Endodermal cell (in vitro differentiated cells): ENCODE measurements around the gene PRKCQ. TPM values are rescaled to one million over a fixed set of nuclear protein-coding genes. Genes with fewer than 3 reads are reported as not detected.

Source experiments
- DNase-seq: peaks from one replicate; pipeline ENCODE4 v3.0.0-alpha.2; 2017
- H3K27ac ChIP-seq: 2 replicates; pipeline ENCODE4 v1.5.1; 2013; ENCODE audit warnings: mild to moderate bottlenecking, low read depth, low read length, moderate library complexity
- H3K27me3 ChIP-seq: 2 replicates; pipeline ENCODE4 v1.6.1; 2013; ENCODE audit warnings: mild to moderate bottlenecking, low read length, moderate library complexity; ENCODE audit not compliant: insufficient read depth, control insufficient read depth, poor library complexity, severe bottlenecking
- H3K36me3 ChIP-seq: 2 replicates; pipeline ENCODE4 v1.7.0; 2013; ENCODE audit warnings: mild to moderate bottlenecking, low read length, moderate library complexity; ENCODE audit not compliant: control insufficient read depth, insufficient read depth
- H3K4me1 ChIP-seq: one replicate; pipeline ENCODE4 v1.7.0; 2013; ENCODE audit warnings: low read length; ENCODE audit not compliant: control insufficient read depth, insufficient read depth
- H3K4me3 ChIP-seq: 2 replicates; pipeline ENCODE4 v1.5.1; 2013; ENCODE audit warnings: mild to moderate bottlenecking, low read length, moderate library complexity
- H3K9ac ChIP-seq: 2 replicates; pipeline ENCODE4 v1.6.1; 2013; ENCODE audit warnings: mild to moderate bottlenecking, low read length, moderate library complexity; ENCODE audit not compliant: poor library complexity, severe bottlenecking; ENCODE audit errors: extremely low read depth
- H3K9me3 ChIP-seq: 2 replicates; pipeline ENCODE4 v1.6.1; 2013; ENCODE audit warnings: mild to moderate bottlenecking, low read length, moderate library complexity; ENCODE audit not compliant: control insufficient read depth
- H3K27ac Mint-ChIP-seq: 2 replicates; pipeline ENCODE4 v1.8.0; 2020; ENCODE audit warnings: mixed read lengths
- H3K27me3 Mint-ChIP-seq: 2 replicates; pipeline ENCODE4 v1.8.0; 2021; ENCODE audit warnings: mild to moderate bottlenecking, mixed read lengths; ENCODE audit not compliant: insufficient read depth
- H3K36me3 Mint-ChIP-seq: 2 replicates; pipeline ENCODE4 v1.8.0; 2020; ENCODE audit warnings: low read depth, mixed read lengths
- H3K4me1 Mint-ChIP-seq: 2 replicates; pipeline ENCODE4 v1.8.0; 2020; ENCODE audit warnings: mixed read lengths
- H3K4me3 Mint-ChIP-seq: 2 replicates; pipeline ENCODE4 v1.8.0; 2020; ENCODE audit warnings: mild to moderate bottlenecking, moderate library complexity, mixed read lengths
- H3K9me3 Mint-ChIP-seq: 2 replicates; pipeline ENCODE4 v1.8.0; 2020; ENCODE audit warnings: mild to moderate bottlenecking, mixed read lengths
- WGBS, 2 experiments: methylation state at CpG; one replicate each; pipeline versions ENCODE4 v1.1.5 to v1.1.7; 2013; ENCODE audit warnings: missing lambda C conversion rate in 2 of 2, mixed read lengths in 1 of 2; ENCODE audit not compliant: insufficient coverage in 1 of 2, insufficient read length in 1 of 2; 5-methylcytosine and 5-hydroxymethylcytosine counted together
- total RNA-seq, 2 donors: library from RNA; stranded (reverse); fragmentation: NEBNext Ultra II Directional in 1 of 2; extraction: Animal tissue kit (Norgen Biotek cat#: 25700) in 1 of 2; gene quantifications; 2 replicates in 1 of 2; 3 replicates in 1 of 2; pipeline ENCODE4 v1.2.1, GENCODE V29; 2021
- TF ChIP-seq, protein P1 (sequence below): fragments of 200-600 bp; sonication (generic); conservative IDR thresholded peaks from 2 replicates; pipeline ENCODE4 v1.5.0; 2021; ENCODE audit warnings: antibody characterized with exemption, mild to moderate bottlenecking

Gene PRKCQ
- total RNA-seq, 2 donors from 2014 or later: 24.3 to 29.1 TPM

DNA sequence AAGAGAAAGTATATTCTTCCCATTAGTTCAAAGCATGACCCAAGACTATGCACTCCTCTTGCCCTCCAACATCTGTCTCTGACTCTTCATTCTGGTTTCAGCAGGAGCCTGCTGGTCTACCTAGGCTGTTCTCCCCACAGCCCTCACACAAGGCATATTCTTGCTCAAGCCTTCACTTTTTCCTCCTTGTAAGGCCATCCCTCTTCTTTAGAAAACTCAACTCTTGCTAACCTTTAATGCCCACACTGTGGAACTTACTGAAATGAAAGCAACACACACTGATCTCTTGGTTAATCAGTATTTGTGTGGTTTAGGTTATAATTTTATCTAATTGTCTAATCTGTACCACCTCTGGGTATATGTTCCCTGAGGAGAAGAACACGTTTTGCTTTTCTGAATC, 75.8 kb downstream of the PRKCQ start:
- no peak overlapping the region for H3K27ac ChIP-seq
- TF ChIP-seq, protein P1, sequence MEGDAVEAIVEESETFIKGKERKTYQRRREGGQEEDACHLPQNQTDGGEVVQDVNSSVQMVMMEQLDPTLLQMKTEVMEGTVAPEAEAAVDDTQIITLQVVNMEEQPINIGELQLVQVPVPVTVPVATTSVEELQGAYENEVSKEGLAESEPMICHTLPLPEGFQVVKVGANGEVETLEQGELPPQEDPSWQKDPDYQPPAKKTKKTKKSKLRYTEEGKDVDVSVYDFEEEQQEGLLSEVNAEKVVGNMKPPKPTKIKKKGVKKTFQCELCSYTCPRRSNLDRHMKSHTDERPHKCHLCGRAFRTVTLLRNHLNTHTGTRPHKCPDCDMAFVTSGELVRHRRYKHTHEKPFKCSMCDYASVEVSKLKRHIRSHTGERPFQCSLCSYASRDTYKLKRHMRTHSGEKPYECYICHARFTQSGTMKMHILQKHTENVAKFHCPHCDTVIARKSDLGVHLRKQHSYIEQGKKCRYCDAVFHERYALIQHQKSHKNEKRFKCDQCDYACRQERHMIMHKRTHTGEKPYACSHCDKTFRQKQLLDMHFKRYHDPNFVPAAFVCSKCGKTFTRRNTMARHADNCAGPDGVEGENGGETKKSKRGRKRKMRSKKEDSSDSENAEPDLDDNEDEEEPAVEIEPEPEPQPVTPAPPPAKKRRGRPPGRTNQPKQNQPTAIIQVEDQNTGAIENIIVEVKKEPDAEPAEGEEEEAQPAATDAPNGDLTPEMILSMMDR: no peak
- H3K4me3 ChIP-seq: no peak overlapping the region
- no peaks in the 10 kb centered on the region for H3K4me1 ChIP-seq
- no peaks in the 10 kb centered on the region for H3K9me3 ChIP-seq
- no peak overlapping the region for H3K27ac Mint-ChIP-seq
- H3K4me3 Mint-ChIP-seq: no peak overlapping the region
- WGBS, 2 experiments: 75% methylated on average over 1 of the region's 1 CpG; no CpG with 5 or more reads in 1 of the 2 experiments
- no peaks in the 10 kb centered on the region for H3K4me1 Mint-ChIP-seq
- no peaks in the 10 kb centered on the region for H3K9me3 Mint-ChIP-seq
- H3K27me3 Mint-ChIP-seq: peaks cover 2% of the 10 kb centered on the region
- H3K27me3 ChIP-seq: no peaks in the 10 kb centered on the region
- no peak for DNase-seq
- peaks cover 41% of the 10 kb centered on the region for H3K36me3 Mint-ChIP-seq
- peaks cover 74% of the 10 kb centered on the region for H3K36me3 ChIP-seq
- no peak overlapping the region for H3K9ac ChIP-seq

DNA sequence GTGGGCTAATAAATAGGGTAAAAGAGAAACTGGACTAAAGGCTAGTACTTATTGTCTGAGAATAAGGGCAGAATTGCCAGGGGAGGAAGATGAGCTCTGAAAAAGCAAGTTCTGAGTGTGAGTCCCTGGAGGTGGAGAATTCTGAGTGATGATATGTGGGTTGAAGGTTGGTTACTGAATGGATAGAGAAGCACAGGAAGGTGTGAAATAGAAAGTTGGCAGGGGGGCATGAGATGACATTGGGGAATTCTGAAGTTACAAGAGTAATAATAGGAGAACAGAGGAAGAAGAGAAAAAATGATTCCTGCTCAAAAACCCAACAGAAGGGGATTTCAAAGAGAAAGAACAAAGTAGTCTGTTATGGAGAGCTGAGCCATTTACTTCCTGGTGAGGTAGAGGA, 76.9 kb downstream of the PRKCQ start:
- TF ChIP-seq, protein P1: no peak
- Histone ChIP-seq H3K9me3 (no peaks in the 10 kb centered on the region), H3K4me1 (no peaks in the 10 kb centered on the region), H3K36me3 (peaks cover 75% of the 10 kb centered on the region), H3K27me3 (no peaks in the 10 kb centered on the region), H3K4me3 (no peak overlapping the region), H3K27ac (no peak overlapping the region), H3K9ac (no peak overlapping the region)
- Mint-ChIP-seq H3K27me3 (peaks cover 10% of the 10 kb centered on the region), H3K9me3 (no peaks in the 10 kb centered on the region), H3K4me3 (no peak overlapping the region), H3K4me1 (no peaks in the 10 kb centered on the region), H3K27ac (no peak overlapping the region), H3K36me3 (peaks cover 49% of the 10 kb centered on the region)
- DNase-seq: no peak

DNA sequence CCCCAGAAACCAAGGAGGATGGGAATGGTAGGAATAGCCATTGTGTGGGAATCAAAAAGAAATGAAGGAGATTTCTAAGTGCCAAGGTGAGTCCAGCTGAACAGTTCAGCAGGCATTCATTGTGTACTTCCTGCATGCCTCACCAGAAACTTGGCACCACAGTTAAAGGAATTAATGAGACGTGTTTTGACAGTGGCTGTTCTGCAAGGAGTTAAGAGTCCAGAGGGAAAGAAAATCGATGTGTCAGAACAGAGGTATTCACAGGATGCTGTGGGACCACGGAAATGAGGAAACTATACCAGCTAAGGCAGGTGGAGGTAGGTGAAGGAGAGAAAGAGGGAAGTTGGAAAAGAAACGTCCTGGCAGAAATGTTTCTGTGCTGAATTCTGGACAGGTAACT, 78.1 kb downstream of the PRKCQ start:
- H3K9me3 Mint-ChIP-seq: no peaks in the 10 kb centered on the region
- H3K9ac ChIP-seq: no peak overlapping the region
- H3K4me3 ChIP-seq: no peak overlapping the region
- no peak overlapping the region for H3K27ac Mint-ChIP-seq
- TF ChIP-seq, protein P1: no peak
- WGBS, 2 experiments: 92 to 98% methylated on average over 4 of the region's 4 CpGs
- no peaks in the 10 kb centered on the region for H3K4me1 Mint-ChIP-seq
- H3K27me3 Mint-ChIP-seq: peaks cover 17% of the 10 kb centered on the region
- H3K36me3 Mint-ChIP-seq: peaks cover 45% of the 10 kb centered on the region
- no peak for DNase-seq
- peaks cover 80% of the 10 kb centered on the region for H3K36me3 ChIP-seq
- H3K9me3 ChIP-seq: no peaks in the 10 kb centered on the region
- H3K4me3 Mint-ChIP-seq: no peak overlapping the region
- H3K27ac ChIP-seq: no peak overlapping the region
- no peaks in the 10 kb centered on the region for H3K4me1 ChIP-seq
- H3K27me3 ChIP-seq: peaks cover 5% of the 10 kb centered on the region
